Dedifferentiated amniotic fluid mesenchymal stem cell (primary cell): ENCODE data around the gene SMTN.
"Not testable (repeated sequence)": the region's sequence is repeated elsewhere in the genome, so short reads cannot be mapped to it uniquely, and the experiment has no call there.

Source experiments
- DNase-seq: peaks from one replicate; pipeline ENCODE4 v3.0.0-alpha.2; 2016; ENCODE audit errors: extremely low spot score

Gene SMTN

DNA sequence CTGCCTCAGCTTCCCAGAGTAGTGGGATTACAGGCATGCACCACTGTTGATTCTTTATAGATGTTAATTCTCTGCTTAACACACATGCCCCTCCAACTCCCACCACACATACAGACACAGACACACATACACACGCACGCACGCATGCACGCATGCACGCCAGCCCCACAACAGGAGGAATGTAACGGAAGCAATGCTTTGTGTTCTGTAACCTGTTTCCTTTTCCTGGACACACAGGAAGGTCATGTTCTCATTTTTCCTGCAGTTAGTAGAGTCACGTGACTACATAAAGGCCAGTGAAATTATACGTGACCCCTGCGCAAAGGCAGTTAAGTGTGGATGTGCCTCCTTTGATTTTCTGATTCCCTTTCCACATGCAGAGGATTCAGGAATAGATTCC is 8.0 kb upstream of the SMTN start:
- not testable (repeated sequence) for DNase-seq

DNA sequence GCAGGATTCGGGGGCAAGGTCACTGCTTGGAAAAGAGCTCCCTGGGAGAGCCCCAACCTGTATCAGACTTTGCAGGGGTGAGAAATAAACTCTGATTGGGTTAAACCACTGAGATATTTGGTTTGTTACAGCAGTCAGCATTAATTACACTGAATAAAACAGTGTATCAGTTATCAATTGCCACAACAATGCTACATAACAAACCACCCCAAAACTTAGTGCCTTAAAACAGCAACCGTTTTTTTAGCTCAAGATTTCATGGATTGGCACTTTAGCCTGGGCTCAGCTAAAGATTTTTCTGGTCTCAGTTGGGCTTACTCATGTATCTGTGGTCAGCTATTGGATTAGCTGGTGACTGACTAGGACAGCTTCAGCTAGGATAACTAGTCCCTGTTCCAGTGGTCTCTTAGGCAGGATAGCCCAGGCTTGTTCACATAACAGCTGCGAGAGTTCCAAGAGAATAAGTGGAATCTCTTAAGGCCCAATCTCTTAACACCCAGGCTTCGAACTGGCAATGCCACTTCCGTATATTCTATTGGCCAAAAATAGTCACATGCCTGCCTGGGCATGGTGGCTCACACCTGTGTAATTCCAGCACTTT is 7.5 kb upstream of the SMTN start:
- not testable (repeated sequence) for DNase-seq

DNA sequence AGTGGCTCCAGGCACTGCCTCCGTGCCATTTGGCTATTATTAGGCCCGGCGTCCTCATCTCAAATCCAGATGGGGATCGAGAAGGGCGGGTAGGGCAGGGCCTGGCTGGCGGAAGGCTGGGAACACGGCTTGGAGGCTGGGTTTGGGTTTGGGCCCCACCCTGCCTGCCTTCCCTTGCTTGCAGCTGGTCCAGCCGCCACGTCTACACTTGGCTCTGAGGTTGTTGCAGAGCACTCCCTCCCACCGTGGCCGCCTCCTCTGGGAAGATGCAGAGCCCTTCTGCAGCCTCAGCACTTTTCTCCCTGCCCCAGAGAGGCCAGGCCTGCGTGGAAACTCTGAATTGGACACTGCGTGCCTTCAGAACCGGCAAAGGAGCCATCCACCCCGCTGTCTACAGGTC is 5.2 kb upstream of the SMTN start:
- no peak for DNase-seq

DNA sequence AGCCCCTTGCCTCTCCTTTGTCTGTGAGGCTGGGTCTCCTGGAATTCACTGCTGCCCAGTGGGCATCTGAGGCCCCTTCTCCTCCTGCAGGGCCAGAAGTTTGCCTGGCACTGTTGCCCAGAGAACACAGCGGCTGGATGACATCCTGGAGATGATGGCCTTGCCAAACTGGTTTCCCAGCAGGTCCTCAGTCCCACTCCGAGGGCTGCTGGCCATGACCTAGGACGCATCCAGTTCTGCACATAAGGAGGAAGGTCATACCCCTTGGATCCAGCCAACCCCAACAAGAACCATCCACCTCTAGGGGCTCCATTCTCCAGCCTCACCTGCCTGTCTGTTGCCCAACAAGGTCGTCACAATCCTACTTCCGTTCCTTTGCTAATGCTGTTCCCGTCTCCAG is 3.4 kb upstream of the SMTN start:
- DNase-seq: no peak

GRCh38 chr22:31078389-31078788 is 2.7 kb upstream of the SMTN start:
- not testable (repeated sequence) for DNase-seq

DNA sequence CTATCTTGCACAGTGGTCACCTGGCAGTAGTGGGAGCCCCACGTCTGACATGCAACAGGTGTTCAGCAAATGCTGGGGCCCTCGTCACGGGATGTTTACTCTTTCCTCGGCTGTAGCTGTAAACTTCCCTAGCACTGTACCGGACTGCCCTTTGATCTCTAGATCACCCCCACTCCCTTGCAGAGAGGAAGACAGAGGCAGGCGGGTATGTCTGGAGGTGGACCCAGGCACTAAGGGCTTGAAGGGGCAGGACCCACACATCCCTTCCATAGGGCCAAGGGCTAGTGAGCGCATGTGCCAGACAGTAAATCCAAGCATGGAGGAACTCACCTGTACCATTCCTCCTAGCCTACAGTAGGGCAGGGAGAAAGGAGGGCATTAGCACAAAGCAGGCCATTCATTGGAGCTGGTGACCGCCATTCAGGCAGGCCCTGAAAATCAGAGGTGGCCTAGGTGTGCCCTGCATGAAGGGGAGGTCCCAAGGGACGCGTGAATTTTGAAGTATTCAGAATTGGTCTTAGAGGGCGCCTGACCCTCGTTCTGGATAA is 1.9 kb upstream of the SMTN start:
- no peak for DNase-seq

GRCh38 chr22:31080164-31080847 is 812 bp upstream of the SMTN start:
- DNase-seq: no peak

GRCh38 chr22:31081963-31082605 is 966 bp downstream of the SMTN start:
- no peak for DNase-seq

DNA sequence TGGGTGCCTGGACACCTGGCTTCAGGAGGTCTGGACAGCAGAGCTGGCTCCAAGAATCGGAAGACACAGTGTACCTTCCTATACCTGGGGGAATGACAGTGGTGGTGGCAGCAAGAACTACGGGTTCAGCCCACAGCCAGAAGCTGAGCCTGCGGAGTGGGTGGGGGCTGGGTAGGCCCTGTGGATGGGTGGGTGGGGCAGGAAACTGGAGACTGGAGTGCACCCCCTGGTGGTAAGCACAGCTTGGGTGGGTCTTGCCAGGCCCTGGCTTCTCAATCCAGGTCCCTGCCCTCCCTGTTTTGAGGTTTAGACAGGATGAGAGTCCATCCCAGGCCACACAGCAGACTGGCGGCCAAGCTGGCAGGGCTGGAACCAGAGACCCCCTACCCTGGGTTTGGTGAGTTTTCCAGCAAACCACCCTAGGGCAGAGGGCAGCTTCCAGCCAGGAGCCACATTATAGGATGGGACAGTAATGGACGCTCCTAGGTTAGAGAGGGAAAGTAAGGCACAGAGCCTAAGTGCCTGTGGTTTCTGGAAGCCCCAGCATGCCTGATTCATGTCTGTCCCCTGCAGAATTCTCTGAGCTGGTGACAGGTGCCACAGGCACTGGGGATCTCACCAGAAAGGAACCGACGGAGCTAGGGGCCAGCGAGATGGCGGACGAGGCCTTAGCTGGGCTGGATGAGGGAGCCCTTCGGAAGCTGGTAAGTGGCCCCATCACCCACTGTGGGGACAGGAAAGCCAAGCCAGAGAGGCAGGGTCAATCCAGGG is 1.7 kb downstream of the SMTN start:
- no peak for DNase-seq

GRCh38 chr22:31083377-31083768 is 2.3 kb downstream of the SMTN start:
- DNase-seq: no peak

DNA sequence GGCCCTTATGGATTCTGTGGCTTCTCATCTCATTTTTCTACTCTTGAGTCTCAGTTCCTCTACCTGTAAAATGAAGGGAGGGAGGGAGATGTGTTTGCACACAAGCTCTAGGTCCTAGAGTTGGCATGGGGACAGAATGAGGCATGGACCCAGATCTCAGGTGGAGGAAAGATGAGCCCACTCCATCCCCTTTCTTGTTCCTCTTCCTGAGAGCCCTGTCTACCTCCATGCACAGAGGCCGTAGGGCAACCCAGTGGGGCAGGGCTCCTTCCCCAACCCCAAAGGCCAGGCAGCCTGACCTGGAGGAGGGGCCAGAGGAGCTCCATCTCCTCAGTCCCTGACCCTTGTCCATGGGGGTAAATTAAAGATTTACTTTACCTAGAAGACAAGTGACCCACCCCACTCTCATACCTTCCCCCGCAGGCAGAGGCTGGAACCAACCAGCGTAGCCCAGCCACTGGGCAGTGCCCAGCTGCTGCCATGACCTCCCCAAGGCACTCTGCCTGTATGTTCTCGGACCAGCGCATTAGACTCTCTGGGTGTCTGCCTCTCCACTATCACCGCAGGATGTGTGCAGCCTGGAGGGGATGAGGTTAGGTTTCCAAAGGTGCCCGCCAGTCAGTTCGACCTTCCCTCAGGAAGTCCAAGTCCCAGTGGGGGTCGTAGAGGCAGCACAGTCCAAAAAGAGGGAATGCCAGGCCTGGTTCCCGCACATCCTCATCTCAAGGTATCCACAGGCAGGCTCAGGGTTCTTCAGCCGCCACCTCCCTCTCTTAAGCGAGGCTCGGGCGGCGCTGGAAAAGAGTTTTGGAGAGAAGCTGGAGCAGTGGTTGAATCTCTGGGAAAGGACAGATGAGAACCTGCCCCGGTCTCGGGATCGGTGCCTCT is 3.0 kb downstream of the SMTN start:
- DNase-seq: no peak

DNA sequence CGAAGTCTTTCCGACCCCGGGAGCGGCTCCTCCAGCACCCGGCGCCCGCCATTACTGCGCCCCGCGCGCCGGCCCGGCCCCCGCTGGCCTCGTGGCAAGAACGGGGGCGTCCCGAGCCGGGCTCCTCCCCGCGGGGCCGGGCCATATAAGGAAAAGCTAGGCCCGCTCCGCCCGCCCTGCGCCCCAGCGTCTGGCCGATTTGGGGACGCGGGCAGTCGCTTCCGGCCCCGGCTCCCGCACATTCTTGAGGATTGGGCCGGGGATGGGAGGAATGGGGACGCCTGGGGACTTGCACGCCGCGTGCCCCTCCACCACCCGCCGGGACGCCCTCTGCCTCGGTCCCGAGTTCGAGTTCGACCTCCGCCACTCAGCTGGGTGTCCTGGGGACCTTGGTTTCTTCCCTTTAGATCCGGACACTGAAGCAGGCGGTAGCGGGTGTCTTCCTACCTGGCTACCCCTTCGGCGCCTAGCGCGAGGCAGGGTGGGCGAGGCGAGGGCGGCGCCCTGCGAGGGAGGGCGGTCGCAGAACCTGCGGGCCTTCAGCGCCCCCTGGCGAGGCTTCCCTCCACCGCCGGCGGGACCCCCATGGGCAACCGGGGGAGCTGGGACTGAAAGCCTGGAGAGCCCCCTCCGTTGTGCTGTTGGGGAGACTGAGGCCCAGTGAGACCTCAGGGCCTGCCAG is 3.8 kb downstream of the SMTN start:
- DNase-seq: peak; percentile 51

DNA sequence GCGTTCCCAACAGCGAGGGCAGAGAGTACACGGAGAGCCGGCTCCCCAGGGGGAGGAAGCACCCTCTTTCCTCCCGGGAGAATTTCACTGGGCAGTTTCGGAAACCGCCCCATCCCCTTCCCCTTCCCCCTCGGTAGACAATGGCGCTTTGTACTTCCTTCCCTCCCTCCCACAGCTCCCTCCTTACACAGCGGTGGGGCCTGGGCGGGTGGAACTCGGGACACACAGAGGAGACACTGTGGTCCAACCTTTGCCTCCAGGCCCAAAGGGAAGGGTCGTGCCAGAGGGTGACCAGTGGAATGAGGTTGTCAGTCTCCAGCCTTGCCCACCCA is 4.3 kb downstream of the SMTN start:
- DNase-seq: no peak

DNA sequence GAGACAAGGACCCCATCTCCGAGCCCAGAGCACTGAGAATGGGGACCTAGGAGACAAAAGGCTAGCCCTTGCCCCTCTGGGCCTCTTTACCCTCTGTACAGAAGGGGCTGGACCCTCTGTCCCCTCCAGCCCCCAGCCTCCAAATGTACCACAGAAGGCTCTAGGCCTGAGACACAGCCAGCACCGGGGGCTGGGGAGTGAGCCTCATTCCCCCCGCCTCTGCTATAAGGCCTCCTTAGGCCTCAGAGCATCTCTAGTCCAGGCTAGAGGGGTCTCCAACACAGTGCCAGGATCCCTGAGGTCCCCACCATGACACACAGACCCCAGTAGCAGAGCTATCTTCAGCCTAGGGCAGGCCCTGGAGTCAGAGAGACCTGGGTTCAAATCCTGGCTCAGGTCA is 4.8 kb downstream of the SMTN start:
- no peak for DNase-seq

- DNase-seq: no peak
Measured at GRCh38 chr22:31086703-31087330, 5.7 kb downstream of the SMTN start.

DNA sequence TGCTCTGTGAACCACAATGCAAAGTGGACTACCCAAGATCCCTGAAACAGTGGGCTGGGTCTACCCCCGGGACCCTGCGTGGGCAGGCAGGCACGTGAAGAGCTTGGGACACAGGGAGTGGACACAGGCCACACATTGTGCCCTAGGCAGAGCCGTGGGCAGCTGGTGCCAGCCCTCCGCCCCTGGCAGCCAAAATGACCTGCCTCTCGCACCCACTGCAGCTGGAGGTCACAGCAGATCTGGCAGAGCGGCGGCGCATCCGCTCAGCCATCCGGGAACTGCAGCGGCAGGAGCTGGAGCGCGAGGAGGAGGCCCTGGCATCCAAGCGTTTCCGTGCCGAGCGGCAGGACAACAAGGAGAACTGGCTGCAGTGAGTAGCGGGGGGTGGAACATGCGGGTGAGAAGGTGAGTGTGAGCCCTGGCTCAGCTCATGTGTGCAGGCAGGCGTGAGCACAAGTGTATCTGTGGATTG is 6.7 kb downstream of the SMTN start:
- no peak for DNase-seq

- DNase-seq: no peak
Measured at GRCh38 chr22:31088233-31088986, 7.3 kb downstream of the SMTN start.

DNA sequence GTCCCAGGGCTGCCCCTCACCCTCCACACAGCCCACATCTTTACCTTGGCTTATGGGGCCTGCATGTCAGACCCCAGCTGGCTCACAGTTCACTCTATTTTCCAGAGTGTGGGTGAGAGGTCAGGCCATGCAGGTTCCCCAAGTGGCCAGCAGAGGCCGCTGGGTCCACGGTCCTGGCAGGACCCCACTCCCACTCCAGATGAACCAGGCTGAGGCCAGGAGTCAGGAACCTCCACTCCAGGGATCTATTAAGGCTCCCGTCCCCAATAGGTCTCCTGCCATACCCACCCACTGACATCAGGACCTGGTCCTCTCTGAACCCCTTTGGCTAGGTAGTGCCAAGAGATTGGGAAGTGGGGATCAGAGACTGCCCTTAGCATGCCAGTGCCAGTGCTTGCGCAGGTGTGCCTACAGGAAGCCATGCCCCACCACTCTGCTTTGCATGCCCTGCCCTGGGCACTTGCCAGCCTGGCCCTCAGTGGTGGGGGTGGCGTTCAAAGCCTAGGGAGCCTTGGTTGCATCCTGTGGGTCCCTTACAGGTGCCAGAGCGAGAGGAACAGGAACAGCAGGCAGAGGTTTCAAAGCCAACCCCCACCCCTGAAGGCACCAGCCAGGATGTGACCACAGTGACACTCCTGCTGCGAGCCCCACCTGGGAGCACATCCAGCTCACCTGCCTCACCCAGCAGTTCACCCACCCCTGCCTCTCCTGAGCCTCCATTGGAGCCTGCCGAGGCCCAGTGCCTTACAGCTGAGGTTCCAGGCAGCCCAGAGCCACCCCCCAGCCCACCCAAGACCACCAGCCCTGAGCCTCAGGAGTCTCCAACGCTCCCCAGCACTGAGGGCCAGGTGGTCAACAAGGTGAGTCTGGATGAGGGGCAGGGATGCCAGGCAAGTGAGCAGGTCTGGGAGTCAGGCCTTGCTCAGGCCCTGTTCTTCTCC is 8.3 kb downstream of the SMTN start:
- no peak for DNase-seq
